DMS 273 (cell line): ENCODE results near the gene EPN2.

ENCODE experiments used
- DNase-seq: peaks from one replicate; lab custom pipeline; 2025; ENCODE audit not compliant: unreplicated experiment; lab: John Stamatoyannopoulos, UW

The EPN2 gene

DNA sequence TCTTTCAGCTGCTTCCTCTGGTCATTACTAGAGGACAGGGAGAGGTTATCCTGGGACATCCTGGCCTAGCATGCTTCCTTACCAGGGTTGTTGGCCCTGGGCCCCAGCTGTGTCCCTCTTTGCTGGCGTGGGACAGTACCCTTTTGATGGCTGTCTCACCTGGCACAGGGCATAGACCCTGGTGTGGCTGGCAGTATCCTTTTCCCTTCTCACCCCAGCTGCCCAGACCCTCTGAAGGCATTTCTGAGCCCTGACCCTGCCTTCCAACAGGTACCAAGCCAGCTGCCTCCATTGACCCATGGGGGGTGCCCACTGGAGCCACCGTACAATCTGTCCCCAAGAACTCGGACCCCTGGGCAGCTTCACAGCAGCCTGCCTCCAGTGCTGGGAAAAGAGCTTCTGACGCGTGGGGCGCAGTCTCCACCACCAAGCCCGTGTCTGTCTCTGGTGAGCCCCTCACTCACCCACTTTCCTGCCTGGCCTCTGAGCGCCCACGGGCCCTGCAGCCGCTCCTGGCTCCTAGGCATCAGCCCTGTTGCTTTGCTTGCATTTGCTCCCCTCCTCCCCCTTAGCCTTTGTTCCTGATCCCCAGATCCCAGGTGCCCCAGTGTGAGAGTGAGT, 91.4 kb downstream of the EPN2 start:
- DNase-seq: no peak

DNA sequence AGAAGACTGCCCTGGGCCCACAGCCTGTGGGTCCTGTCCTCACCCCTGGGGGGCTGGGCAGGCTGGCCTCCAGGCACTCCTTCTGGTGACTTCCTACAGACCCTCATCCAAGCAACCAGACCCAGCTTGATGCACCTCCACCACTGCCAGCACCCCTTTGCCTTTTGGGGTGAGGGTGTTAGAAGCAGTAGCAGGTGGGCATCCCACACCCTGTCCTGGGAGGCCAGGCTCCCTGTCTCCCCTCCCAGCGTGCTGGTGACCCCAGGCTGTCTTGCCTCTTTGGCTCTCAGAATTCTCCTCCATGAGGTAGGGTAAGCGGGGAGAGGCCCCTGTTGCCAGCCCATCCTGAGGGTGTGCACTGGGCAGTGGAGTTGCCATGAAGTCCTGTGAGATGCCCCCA, 92.0 kb downstream of the EPN2 start:
- DNase-seq: no peak

DNA sequence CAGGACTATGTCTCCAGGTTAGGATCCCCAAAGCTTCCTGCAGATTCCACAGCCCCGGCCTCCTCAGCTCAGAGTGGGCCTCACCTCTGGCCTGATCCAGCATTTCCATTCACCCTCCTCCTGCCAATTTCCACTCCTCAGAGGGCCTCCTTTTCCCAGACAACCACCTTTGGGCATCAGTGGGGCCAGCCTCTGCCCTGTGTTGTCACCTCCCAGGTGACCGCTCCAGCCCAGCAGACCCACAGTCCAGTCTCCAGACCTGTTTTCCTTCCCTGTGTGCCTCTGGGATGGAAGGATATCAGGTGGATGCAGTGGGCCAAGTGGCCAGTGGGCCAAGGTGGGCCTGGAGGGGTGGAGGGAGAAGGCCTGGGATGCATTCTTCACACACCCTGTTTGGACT, 92.7 kb downstream of the EPN2 start:
- no peak for DNase-seq

DNA sequence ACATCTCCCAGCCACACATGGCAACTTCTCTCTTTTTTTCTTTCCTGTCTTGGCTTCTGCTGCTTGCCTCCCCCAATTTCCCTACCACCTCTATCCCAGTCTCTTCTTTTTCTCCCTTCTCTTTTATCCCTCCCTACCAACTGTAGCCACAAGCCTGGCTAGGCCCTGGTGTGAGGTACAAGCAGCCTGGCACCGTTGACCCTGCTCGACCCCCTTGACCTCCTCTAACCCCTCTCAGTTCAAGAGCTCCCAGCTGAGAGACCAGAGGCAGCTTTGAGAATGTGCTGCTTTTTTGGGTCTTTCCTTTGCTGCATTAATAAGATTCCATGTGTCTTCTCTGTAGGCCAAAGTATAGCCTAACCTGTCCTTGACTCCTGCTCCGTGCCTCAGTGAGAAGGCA, 93.1 kb downstream of the EPN2 start:
- no peak for DNase-seq

DNA sequence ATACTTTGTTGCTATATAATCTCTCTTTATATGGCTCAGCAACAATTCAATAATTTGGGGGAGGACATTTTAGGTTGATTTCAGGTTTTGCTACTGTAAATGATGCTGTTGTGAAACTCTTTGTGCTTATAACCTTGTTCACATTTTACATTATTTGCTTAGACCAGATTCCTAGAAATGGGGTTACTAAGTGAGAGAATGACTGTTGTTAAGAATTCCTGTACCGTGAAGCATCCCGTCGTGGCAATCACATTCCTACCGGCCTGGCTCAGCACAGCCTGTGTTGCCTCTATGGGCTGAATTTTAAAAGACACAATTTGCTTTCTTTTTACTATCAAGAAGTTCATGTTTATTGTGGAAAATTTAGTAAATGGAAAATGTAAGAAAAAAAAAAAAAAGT, 94.0 kb downstream of the EPN2 start:
- DNase-seq: no peak

DNA sequence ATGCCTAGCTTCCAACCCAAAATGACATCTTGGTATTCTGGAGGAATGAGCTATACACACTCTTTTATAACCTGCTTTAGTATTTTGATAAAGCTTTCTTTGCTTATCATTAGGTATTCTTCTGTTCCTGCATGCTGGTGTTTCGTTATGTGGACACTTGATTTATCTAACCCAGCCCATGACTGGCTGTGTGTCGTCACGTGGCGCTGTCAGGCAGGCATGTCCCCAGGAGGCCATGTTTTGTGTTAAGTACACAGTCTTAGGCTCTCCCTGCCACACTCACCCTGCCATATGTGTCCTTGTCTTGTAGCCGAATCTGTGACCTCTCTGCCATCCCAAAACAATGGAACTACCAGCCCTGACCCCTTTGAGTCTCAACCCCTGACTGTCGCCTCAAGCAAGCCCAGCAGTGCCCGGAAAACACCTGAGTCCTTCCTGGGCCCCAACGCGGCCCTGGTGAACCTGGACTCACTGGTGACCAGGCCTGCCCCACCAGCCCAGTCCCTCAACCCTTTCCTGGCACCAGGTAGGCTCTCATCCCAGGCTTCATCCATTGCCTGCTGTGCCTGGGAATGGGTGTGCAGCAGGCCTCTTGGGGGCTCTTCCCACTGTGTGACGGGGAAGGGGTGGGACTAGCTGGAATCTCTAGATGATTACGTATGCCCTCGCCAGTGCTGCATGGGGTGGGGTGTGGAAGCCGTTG, 94.5 kb downstream of the EPN2 start:
- no peak for DNase-seq

DNA sequence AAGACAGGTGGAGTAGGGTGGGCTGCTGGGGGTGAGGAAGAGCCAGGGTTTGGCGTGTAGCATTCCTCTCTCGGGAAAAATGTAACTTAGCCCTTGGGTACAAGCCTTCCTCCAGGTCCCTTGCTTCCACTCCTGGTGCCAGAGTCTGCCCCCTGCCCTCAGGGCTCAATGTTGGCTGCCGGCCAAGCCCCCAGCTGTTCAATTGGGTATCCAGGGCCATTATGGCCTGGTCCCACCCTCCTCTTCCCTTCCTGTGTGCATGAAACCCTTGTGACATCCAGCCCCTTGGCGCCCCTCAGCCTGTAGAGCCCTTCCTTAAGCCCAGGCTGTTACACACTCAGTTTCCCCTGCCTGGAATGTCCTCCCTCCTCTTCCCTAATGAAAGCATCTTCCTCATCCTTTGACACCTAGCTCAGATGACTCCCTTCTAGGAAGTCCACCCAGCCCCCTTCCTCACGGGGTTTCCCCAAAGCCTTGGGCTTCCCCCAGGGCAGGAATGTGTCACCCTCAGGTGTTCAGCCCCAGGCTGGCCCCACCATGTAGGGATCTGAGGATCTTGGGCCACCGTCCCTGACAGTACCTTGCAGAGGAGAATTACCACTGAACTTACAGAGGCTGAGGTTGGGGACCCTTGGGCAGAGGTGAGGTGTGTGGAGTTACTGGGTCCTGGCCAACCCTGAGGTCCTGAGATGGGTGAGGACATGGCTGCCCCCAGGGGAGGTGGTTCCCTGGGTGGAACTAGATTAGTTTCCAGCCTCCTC, 95.4 kb downstream of the EPN2 start:
- no peak for DNase-seq

DNA sequence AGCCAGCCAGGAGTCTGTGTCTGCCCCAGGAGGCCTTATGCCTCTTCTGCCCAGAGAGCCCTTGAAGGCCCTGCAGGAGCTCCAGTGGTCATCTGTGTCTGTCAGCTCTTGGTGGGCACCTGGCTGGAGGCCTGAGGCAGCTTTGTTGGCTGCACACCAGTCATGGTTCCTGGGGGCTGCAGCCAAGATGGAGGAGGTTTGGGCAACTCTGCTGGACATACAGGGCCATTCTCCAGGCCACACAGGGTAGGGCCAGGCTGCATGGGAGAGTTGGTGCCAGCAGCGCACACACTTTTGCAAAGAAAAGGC, 95.9 kb downstream of the EPN2 start:
- no peak for DNase-seq

DNA sequence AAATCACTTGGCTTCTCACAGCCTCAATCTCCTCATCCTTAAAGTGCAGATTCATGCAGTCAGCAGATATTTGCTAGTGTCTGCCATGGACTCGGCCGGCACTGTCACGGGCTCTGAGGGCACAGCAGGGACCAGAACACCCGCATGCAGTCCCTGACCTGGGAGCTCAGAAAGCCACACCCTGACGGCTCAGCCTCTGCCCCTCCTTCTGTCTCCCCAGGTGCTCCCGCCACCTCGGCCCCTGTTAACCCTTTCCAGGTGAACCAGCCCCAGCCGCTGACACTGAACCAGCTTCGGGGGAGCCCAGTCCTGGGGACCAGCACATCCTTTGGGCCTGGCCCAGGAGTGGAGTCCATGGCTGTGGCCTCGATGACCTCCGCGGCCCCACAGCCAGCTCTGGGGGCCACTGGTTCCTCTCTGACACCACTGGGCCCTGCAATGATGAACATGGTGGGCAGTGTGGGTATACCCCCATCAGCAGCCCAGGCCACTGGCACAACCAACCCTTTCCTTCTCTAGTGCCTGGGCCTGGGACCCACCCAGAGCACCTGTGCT, 96.6 kb downstream of the EPN2 start:
- DNase-seq: no peak

DNA sequence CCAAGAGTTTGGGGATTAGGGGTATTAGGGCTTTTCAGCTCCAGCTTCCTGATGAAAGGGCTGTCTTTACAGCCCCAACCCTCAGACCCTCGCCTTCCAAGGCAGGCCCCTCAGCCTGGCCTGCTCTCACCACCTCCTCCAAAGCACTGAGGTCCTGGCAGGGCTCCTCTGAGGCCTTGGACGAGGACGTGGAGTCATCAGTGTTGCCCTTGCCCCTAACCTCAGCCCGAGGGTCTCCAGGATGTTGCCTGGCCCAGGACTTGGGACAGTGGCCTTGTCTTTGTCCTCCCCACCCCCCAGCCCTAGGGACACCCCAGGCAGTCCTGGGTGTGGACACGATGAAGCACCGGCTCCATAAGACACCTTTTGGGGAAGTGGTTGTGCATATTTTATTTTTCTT, 97.2 kb downstream of the EPN2 start:
- no peak for DNase-seq

DNA sequence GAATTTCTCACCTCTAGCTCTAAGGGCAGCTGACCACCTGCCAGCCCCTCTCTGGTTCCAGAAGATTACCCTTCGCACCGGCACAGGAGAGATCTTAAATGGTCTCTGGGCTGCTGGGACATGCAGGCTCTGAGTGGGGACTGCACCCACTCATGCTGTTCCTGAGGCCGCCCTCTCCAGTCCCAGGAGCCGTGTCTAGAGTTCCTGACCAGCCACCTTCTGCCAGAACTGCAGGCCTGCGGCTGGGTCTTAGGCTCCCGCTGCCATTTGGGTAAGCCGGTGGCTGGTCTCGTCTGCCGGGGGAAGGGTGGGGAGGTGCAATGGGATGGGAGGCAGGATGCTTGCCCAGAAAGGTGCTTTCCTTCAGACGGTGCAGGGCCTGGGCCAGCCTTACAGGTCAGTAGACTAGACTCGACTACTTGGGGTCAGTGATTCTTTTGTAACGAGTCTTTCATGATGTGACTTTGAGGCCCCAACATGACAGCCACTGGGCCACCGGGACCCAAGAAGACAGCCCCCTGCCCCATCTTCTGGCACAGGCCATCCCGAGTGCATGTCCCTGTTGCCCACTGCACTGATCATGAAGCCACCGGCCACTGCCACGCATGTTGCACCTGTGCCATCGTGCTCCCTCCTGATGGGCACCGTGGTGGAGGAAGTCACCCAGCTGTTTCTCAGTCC, 98.9 kb downstream of the EPN2 start:
- no peak for DNase-seq

DNA sequence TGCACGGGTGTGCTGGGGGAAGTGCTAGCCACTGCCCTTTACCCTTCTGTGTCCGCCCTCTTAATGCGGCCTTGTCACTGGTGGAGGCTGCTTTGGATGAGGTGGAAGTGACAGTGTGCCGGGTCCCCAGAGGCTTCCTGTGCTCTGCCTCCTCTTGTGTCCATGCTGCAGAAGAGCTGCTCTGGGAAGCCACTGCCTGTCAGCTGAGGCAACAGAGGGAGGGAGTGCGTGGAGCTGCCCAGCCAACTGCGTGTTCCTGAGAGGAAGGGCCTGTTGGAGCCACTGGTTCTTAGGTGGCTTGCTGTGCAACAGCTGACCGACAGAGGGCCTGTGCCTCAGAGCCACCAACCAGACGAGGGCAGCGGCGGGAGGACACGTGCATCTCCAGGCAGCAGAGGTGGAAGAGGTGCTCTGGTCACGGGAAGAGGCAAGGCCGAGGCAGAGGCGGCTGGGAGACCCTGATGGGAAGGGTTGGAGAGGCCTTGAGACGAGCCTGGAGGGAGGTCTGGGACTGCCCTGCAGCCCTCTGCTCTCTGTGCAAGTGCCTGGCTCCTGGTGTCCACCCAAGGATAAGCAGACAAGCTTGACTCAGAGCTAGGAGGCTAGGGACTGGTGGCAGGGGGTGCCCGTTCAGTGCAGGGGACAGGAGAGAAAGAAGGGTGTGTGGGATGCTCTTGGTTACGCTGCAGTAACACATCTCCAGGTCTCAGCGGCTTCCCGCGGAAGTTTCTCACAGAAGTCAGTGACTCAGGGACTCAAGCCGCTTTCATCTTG, 100.0 kb downstream of the EPN2 start:
- no peak for DNase-seq

DNA sequence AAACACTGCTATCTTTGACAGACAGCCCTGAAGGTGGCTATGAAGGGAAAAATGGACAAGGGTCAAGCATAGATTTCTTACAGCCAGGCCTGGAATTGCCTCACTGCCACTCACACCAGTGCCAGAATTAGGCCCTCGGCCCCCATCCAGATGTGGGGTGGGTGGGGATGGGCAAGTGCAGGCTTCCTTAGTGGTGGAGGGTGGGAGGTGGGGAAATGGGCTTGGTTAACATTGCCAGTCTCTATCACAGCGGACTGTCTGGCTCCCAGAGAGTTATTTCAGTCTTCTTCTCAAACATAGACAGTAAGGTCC, 100.5 kb downstream of the EPN2 start:
- DNase-seq: no peak

DNA sequence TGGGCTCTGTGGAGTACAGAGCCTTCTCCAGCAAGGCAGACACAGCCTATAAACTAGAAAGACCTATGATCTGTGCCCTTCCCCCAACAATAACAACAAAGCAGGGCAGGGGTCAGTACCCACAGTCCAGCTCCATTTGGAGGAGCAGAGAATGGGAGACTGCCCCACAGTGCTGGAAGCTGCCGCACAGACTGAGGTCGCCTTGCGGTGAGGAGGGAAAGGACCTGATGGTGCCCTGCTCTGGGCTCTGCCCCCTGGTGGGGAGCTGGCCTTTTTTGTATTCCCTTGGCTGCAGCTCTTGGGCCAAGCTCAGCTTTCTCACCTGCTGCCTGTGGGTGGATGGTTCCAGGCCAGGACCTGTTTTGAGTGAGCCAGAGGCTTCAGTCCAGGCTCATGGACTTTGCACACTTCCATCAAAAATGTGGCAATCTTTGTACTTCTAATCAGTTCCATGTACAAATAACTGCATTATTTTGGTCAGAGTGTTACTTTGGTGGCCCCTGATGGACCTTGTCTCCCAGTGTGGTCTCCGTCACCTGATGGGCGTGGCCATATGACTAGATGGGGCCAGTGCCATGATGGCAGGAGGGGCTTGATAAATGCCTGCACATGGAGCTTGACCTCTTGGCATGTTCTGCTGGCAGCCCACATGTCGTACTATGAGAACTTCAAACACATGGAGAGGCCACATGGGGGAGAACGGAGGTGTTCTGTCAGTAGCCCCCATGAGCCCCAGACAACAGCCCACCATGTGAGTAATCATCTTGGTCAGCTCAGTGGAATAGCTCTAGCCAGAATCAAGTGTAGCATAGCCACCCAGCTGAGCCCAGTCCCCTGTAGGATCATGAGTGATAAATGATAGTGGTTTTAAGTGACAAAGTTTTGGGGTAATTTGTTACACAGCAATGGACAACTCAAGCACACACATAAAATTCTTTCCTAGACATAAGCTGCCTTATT, 101.1 kb downstream of the EPN2 start:
- DNase-seq: peak; percentile 66

DNA sequence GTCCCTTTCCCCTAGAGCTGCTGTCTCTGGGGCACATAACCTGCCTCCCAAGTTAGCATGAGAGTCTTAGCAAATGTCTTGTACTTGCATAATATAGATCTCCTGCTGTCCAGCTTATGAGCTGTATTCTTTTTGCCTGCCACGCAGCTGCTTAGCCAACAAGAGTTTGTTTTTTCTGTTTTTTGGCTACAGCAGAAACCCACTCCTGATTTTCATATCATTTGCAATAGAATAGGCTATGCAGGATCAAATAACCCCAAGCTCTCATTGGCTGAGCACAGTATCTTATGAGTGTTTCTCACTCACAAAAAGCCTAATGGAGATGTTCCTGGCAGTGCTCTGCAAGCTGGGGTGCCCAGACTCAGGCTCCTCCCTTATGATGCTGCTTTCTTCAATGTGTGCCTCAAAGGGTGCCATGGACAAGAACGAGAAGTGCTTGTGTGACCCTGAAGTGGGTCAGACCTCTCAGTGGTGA, 102.2 kb downstream of the EPN2 start:
- DNase-seq: no peak

DNA sequence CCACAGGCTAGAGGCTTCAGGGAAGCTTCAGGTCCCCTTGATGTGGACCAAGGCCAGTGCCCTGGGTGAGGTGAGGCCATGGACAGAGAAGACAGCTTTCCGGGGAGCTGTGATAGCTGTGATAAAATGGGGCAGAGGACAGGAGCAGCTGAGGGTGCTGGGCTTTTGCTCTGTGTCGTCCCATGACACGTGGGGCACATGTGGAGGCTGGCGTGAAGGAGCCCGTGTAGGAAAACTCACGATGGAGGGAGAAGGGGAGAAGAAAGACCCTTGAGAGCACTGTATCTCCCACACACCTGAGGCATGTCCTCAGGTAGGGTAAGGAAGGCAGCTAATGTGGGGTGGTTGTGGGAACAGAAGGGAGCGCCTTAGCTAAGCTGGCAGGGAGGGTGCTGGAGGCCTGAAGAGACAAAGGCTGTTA, 104.1 kb downstream of the EPN2 start:
- no peak for DNase-seq

DNA sequence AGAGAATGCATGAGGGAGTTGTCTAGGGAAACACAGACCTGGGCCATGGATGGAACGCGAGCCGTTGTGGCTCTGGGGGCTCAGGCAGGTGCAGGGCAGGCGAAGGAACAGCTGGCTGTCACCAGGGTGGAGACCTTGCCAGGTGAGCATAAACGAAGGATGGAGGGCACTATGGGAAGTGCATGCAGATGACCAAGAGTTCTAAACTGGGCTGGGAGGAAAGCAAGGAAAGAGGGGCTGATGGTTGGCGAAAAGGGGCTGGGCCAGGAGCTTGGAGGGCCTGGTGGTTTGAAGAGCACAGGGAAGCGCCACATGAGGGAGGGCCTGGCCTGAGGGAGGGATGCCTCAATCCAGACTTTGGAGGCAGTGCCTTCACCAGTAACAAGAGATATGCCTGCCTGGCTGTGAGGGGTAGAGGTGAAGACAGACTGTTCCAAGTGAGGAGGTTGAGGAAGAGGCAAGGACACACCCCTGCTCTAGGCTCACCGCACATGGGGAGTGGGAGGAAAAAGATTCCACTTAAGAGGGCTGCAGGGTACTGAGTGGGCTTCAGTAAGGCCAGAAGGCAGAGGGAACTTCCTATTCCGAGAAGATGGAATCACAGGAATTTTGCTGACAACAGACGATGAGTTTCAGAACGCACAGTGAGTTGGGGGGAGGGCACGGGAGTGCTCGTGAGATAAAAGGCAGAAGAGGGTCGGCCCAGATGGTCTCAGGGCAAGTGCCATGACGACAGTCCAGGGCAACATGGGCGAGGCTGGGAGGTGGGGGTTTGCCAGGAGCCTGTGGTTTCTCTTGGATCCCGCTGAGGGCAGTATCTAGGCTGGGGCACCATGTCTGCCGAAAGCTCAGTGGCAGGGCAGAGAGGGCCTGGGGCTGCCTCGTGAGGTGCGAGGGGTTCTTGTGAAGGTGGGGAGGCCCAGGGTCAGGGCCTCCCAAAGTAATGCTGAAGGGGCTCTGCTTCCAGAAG, 104.8 kb downstream of the EPN2 start:
- DNase-seq: peak; percentile 62

DNA sequence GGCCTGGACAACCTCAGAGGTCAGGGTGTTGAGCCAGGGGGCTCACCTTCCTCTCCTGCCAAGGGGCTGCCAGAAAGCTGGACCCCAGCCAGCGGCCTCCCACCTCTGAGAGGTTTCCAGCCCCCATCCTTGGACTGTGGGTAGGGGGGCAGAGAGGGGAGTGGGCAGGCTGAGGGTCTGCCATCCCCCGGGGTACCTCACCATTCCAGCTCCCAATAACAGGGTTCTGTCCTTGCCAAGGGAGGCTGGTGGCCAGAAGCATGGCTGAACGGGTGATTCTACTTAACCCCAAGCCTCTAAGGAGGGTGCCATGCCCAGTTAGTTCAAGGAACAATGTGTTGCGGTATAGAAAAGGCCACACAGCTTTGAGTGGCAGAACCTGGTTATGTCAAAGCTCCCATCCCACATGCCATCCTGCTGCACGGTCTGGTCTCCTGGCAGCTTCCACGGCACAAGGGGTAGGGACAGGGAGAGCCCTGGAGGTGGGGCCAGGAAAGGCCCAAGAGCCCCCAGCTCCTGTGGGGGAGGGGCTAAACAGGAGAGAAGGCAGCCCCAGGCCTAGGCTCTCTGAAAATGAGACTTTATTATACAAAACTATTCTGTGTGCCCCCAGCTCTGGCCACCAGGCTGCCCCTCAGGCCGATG, 105.6 kb downstream of the EPN2 start:
- DNase-seq: peak; percentile 34
